22Rv1 (cell line): ENCODE data around the gene ZNF683.

Source experiments
- CTCF ChIP-seq: fragments of 450-650 bp; IDR thresholded peaks from 2 replicates; pipeline ENCODE4 v1.5.1; 2017; ENCODE audit warnings: mild to moderate bottlenecking
- ZFX ChIP-seq: fragments of 450-650 bp; IDR thresholded peaks from 2 replicates; pipeline ENCODE4 v1.6.1; 2017; ENCODE audit warnings: antibody characterized with exemption, borderline replicate concordance

- TF ChIP-seq CTCF, result no peak
- no peak for TF ChIP-seq ZFX
Measured at GRCh38 chr1:26318338-26319064, 54.0 kb downstream of the ZNF683 start.
